Right cardiac atrium (tissue), 5 donors: ENCODE results near the gene OR9K2. TPM values are rescaled to one million over a fixed set of nuclear protein-coding genes. Genes with fewer than 3 reads are reported as not detected.

ENCODE experiments used
- ATAC-seq, 2 donors: fragments of 200-7000 bp; cut with Tn5 transposase; one replicate each; pipeline versions ENCODE4 v1.8.0 to v1.9.1; 2020; ENCODE audit warnings: moderate library complexity in 2 of 2, mild to moderate bottlenecking in 1 of 2
- DNase-seq, 3 donors: peaks; one replicate each; pipeline ENCODE4 v3.0.0-alpha.2; 2020
- H3K27ac ChIP-seq: one replicate; pipeline ENCODE4 v1.5.1; 2013; ENCODE audit warnings: mild to moderate bottlenecking, low read length, control low read depth, moderate library complexity
- H3K27me3 ChIP-seq: one replicate; pipeline ENCODE4 v1.6.1; 2013; ENCODE audit not compliant: control insufficient read depth, insufficient read depth
- H3K4me1 ChIP-seq: one replicate; pipeline ENCODE4 v1.6.1; 2013; ENCODE audit warnings: low read length; ENCODE audit not compliant: control insufficient read depth, insufficient read depth
- H3K4me3 ChIP-seq: one replicate; pipeline ENCODE4 v1.5.1; 2013; ENCODE audit warnings: low read length, control low read depth
- H3K9me3 ChIP-seq: one replicate; pipeline ENCODE4 v1.6.1; 2013; ENCODE audit warnings: low read length; ENCODE audit not compliant: control insufficient read depth
- WGBS: extraction: QIAGEN DNeasy Blood & Tissue Kit; methylation state at CpG from one replicate; pipeline ENCODE4 v1.1.7; 2013; 5-methylcytosine and 5-hydroxymethylcytosine counted together
- intact Hi-C, 4 donors: fragments of 100-400 bp; cut with DNase I; formaldehyde crosslinking; loops; one replicate each; pipeline versions ENCODE4 v1.11.0 to v1.14.0; 2022 to 2023
- polyA plus RNA-seq: library from polyadenylated mRNA; stranded (reverse); fragments of 200-250 nt; gene quantifications from one replicate; pipeline ENCODE4 v1.2.3, GENCODE V29; 2013
- total RNA-seq, 4 donors: library from RNA; stranded (reverse); fragmentation: NEBNext Ultra II Directional; extraction: Animal tissue kit (Norgen Biotek cat#: 25700); gene quantifications; one replicate each; pipeline ENCODE4 v1.2.1, GENCODE V29; 2021
- donor health status: healthy with polysubstance abuse.
- donor health status: DM: no; HTN: yes; CAD: no.
- donor health status: DM: no; HTN: no; CAD: no.
- donor health status: DM: no; HTN: yes; CAD: no; lungs with severe emphysema.
- donor health status: DM: yes; HTN: yes; CAD: no.

Gene OR9K2
- total and polyA plus RNA-seq, 5 donors: not detected

DNA sequence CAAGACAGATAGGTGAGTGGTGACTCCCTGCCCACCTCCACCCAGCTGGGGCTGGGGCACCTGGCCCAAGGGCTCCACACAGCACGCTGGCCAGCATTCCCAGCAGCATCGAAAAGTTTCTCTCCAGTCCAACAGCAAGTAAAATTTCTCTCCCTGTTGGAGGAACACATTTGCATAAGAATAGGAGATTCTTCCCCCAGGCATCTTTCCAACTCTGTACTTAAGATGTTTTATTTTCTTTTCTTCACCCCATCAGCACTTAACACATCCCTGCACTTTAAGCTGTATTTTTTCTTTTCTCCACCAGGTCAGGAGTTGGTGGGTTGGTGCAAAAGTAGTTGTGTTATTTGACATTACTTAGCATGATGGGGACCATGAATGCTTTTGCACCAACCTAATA is 47.2 kb downstream of the OR9K2 start:
- no peak for ATAC-seq
- no peaks in the 10 kb centered on the region for H3K27me3 ChIP-seq
- no peak overlapping the region for H3K4me3 ChIP-seq

More for the DNA sequence above, 47.2 kb downstream of the OR9K2 start:
- Histone ChIP-seq H3K27ac (no peak overlapping the region), H3K9me3 (no peaks in the 10 kb centered on the region), H3K4me1 (no peaks in the 10 kb centered on the region)
- intact Hi-C loops: no loop called here
- 80% methylated on average over 2 of the region's 2 CpGs for whole genome bisulfite sequencing
- DNase-seq: no peak

Other genes starting within 250 kb of the OR9K2 start
- gene TESPA1, start 141.6 kb upstream of the OR9K2 start, total RNA-seq: 1 to 10 TPM in 1 of 4 donors, under 1 TPM in 3; 0.59 to 1.1 (median 0.83) TPM
- 0.14 TPM for gene TESPA1, start 141.6 kb upstream of the OR9K2 start, polyA plus RNA-seq
- not detected for gene NEUROD4, start 106.4 kb upstream of the OR9K2 start, total RNA-seq
- gene NEUROD4, start 106.4 kb upstream of the OR9K2 start, polyA plus RNA-seq: not detected
- gene OR10A7, start 94.6 kb downstream of the OR9K2 start, total RNA-seq: not detected
- not detected for gene OR10A7, start 94.6 kb downstream of the OR9K2 start, polyA plus RNA-seq
- not detected for gene OR6C74, start 118.2 kb downstream of the OR9K2 start, total RNA-seq
- gene OR6C74, start 118.2 kb downstream of the OR9K2 start, polyA plus RNA-seq: not detected
- not detected for gene OR6C6, start 170.2 kb downstream of the OR9K2 start, total RNA-seq
- not detected for gene OR6C6, start 170.2 kb downstream of the OR9K2 start, polyA plus RNA-seq
- not detected for gene OR6C1, start 187.9 kb downstream of the OR9K2 start, total RNA-seq
- gene OR6C1, start 187.9 kb downstream of the OR9K2 start, polyA plus RNA-seq: not detected
- gene OR6C3, start 204.3 kb downstream of the OR9K2 start, total RNA-seq: not detected
- gene OR6C3, start 204.3 kb downstream of the OR9K2 start, polyA plus RNA-seq: not detected
- not detected for gene OR6C75, start 236.6 kb downstream of the OR9K2 start, total RNA-seq
- not detected for gene OR6C75, start 236.6 kb downstream of the OR9K2 start, polyA plus RNA-seq